Endometrial microvascular endothelial cells (primary cell): ENCODE data around the gene TRAF3IP1. TPM values are rescaled to one million over a fixed set of nuclear protein-coding genes. Genes with fewer than 3 reads are reported as not detected.

Experiments used
- in situ Hi-C: cut with HindIII; loops from 2 replicates; pipeline ENCODE4 v1.10.0; 2017; ENCODE audit warnings: low sequenced_read_pairs, low pct_unique_long_range_greater_than_20kb; ENCODE audit errors: inconsistent ontology term
- total RNA-seq: library from RNA; depleted of rRNA; stranded (reverse); fragments of >200 nt; gene quantifications from one replicate; pipeline ENCODE4 v1.2.3, GENCODE V29; 2015; ENCODE audit errors: inconsistent ontology term

TRAF3IP1 gene
- total RNA-seq, 1 donor from 2014 or later: 3.5 TPM

DNA sequence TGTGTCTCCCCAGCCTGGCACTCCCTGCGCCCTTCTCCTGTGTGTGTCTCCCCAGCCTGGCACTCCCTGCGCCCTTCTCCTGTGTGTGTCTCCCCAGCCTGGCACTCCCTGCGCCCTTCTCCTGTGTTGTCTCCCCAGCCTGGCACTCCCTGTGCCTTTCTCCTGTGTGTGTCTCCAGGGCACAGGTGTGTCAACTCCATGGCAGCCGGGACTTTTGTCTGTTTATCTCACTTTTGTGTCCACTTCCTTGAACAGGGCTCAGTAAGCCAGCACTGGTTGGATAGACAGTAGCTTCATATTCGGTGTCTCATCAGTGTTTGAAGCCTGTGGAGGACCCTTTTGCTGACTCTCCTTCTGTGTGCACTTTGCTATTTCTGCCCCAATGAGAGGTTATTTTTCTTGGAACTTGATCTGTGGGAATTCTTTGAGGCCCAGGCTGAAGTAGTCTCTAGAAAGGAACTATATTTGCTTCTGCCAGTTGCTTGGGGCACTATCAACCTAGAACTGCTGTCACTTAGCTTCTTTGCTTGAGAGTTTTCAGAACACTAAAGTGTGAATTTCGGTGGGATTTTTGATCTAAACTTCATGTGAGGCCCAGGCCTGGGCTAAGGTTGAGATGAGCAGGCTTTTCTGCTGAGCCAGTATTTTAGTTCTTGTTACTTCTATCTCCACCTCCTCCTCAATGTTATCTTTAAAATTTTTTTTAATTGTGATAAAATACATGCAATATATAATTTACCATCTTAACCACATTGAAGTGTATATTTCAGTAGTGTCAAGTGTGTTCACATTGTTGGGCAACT is 98.1 kb downstream of the TRAF3IP1 start:
- in situ Hi-C loops: no loop called here

DNA sequence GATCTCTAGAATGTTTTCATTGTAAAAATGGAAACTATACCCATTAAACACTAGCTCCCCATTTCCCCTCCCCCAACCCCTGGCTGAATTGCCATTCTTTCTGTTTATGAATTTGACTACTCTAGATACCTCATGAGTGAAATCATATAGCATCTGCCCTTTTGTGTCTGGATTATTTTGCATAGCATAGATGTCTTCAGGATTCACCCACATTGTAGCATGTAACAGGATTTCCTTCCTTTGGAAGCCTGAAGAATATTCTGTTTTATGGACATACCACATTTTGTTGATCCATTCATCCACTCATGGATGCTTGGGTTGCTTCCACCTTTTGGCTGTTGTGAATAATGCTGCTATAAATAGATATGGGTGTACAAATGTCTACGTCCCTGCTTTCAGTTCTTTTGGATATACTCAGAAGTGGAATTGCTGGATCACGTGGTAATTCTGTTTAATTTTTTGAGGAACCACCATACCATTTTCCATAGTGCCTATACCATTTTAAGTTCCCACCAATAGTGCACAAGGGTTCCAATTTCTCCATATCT is 98.8 kb downstream of the TRAF3IP1 start:
- in situ Hi-C loops: no loop called here

DNA sequence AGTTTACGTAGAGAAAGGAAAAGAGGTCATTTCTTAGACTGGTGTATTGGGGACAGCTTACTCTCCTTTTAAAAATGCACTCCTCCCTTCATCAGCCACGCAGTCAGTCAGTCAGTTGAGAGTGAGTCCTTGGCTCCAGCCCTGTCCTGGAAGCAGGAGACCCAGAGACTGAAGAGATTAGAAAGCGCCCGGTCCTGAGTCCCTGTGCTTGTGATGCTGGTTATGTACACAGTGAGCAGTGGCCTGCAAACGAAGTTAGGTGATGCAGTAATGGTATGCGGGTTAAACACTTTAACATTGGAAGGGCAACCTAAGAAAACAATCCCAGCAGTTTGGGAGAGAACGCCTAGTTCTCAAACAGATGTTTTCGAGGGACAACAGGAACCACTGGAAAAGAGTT is 100.1 kb downstream of the TRAF3IP1 start:
- in situ Hi-C loops: no loop called here

GRCh38 chr2:238420878-238421694 is 100.8 kb downstream of the TRAF3IP1 start:
- in situ Hi-C loops: no loop called here

DNA sequence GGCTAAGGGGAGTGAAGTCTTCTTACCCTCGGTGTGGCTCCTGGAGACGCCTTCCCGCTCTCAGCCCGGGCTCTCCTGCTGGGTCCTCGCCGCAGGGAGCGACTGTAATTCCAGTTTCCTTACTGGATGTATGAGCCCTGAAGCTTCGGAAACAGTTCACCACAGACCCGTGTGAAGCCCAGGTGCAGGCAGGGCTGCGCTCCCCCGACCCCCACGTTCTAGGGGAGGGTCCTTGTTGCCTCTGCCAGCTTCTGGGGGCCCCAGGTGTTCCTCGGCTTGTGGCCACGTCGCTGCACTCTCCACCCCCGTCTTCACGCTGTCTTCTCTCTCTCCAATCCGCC is 101.3 kb downstream of the TRAF3IP1 start:
- in situ Hi-C loops: no loop called here

GRCh38 chr2:238422285-238422684 is 102.0 kb downstream of the TRAF3IP1 start:
- in situ Hi-C loops: no loop called here

DNA sequence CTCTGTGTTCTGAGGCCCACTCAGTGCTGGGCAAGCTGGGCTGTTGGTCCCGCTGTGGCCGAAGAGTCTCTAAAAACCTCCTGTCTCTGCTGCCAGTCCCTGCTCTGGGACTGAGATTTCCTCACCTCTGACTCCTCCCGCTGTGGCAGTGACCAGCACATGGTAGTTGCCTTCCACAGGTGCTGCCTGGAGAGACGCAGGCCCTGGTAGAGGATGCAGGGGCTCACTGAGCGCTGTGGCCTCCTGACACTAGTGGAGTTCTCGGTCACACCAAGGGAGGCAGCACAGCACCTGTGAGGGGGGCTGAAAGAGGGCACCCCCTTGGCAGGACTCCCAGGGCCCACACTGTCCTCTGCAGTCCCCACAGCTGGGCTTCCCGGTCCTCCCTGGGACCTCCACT is 102.6 kb downstream of the TRAF3IP1 start:
- in situ Hi-C loops: no loop called here

DNA sequence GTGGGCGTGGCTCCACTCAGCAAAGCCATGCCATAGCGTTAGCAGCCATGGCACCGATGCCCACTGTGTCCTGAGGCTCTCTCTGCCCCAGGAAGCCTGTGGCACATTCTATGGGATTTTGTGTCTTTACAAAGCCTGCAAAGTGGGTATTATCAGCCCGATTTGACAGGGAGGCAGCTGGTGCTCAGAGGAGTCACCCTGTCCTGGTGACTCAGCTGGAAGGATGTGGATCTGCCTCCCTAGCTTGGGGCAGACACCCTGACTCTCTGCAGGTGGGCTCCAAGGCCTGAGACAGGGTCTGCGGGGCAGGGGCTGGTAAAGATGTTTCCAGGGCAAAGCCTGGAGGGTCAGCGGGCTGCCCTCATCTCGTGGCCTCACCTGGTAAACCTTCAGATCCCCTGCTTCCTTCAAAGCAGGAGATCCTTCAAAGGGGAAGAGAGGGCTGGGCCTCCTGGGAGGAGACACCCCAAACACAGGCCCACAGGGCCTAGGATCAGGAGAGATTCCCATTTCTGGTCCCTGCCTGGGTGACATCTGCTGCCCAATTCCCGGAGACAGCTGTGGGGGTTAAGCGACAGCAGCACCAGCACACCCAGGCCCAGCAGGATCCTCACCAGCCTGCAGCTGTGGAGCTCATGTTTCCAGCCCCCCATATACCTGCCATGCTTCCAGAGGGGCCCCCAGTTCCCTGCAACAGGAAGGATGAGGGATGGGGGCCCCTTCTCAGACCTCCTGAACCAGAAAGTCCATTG is 103.4 kb downstream of the TRAF3IP1 start:
- in situ Hi-C loops: no loop called here

DNA sequence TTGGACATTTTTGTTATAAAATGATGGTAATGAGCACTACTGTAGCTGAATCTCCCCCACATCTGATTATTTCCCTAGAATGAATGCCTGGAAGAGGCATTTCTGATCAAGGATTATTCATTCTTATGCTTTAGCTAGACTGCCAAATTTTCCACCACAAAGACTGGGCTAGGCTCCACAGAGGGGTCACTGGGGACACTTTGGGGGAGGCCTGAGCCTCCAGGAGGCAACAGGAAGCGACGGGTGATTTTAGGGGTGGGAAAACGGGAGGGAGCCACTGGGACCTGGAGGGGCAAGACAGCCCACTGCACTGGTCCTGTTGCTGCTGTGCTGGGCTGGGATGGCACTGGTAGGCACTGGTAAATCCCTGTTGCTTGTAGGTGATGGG is 104.0 kb downstream of the TRAF3IP1 start:
- in situ Hi-C loops: no loop called here

DNA sequence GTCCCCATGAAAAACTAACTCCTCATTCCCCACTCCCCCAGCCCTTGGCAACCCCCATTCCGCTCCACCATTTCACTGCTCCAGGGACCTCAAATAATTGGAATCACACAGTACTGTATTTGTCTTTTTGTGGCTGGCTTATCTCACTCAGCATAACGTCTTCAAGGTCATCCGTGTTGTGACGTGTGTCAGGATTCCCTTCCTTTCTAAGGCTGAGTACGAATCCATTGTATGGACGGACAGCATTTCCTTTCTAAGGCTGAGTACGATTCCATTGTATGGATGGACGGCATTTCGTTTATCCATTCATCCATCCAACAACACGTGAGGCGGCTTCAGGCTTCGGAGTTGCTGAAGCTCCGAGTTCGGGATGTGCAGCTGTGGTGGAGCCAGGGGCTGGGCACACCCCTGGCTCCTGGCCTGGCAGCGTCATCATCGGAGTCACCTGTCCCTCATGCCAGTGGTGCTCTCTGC is 105.2 kb downstream of the TRAF3IP1 start:
- in situ Hi-C loops: no loop called here

GRCh38 chr2:238425979-238426567 is 105.8 kb downstream of the TRAF3IP1 start:
- in situ Hi-C loops: no loop called here

DNA sequence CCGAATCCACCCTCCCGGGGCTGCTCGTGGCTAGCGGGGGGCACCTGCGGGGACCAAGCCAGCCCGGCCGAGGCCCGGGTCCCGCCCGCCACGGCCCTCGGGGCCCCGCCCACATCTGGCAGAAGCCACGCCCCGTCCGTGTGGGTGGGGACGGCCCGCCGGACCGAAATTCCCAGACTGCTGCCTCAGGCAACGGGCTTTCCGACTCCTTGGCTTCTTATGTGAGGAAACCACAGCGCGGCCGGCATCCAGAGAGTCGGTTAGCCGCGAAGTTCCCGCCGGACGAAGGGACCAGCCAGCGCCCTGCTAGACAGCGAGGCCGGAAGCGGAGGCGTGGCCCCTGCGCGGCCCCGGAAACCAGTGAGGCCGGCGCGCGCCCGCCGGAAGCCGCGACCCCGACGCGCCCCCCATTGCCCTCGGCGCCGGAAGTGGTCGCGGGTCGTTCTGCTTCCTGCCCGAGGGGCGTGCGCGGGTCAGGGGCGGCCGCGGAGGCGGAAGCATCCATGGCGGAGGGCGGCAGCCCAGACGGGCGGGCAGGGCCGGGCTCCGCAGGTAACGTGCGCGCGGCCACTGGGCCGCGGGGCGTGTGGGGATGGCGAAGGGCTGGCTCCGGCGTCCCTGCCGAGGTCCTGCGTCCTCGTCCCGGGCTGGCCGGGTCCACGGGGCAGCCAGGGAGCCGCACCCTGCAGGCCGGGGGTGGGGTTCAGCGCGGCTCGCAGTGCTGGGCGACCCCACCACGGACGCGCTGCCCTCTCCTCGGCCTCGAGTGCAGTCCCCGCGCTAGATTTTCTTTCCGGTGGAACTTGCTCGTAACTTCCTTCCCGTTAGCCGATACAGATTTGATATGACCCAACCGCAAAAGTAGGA is 106.5 kb downstream of the TRAF3IP1 start, which contains the start of gene ASB1:
Gene ASB1, plus strand, starts transcription at position 360 of the 867 bp plus-strand sequence. Its CDS starts 144 bp downstream, at position 504.
- in situ Hi-C loops: no loop called here

- in situ Hi-C loops: no loop called here
Observed at GRCh38 chr2:238427435-238428162, 107.3 kb downstream of the TRAF3IP1 start.

GRCh38 chr2:238428866-238429265 is 108.5 kb downstream of the TRAF3IP1 start:
- in situ Hi-C loops: no loop called here

DNA sequence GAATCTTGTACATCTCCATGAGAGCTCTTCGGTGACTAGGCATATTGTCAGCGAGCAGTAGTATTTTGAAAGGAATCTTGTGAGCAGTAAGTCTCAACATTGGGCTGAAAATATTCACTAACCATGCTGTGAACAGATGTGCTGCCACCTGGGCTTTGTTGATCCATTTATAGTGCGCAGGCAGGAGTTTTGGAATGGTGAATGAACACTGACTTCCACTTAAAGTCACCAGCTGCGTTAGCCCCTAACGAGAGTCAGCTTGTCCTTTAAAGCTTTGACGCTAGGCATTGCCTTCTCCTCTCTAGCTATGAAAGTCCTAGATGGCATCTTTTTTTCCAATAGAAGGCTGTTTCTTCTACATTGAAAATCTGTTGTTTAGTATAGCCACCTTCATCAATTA is 110.5 kb downstream of the TRAF3IP1 start:
- in situ Hi-C loops: no loop called here

- in situ Hi-C loops: no loop called here
Observed at GRCh38 chr2:238431456-238431855, 111.1 kb downstream of the TRAF3IP1 start.

GRCh38 chr2:238433300-238433915 is 113.1 kb downstream of the TRAF3IP1 start:
- in situ Hi-C loops: no loop called here
